ENCODE data around the gene FES.
"Not testable (repeated sequence)": the region's sequence is repeated elsewhere in the genome, so short reads cannot be mapped to it uniquely, and the experiment has no call there.

Gene FES

DNA sequence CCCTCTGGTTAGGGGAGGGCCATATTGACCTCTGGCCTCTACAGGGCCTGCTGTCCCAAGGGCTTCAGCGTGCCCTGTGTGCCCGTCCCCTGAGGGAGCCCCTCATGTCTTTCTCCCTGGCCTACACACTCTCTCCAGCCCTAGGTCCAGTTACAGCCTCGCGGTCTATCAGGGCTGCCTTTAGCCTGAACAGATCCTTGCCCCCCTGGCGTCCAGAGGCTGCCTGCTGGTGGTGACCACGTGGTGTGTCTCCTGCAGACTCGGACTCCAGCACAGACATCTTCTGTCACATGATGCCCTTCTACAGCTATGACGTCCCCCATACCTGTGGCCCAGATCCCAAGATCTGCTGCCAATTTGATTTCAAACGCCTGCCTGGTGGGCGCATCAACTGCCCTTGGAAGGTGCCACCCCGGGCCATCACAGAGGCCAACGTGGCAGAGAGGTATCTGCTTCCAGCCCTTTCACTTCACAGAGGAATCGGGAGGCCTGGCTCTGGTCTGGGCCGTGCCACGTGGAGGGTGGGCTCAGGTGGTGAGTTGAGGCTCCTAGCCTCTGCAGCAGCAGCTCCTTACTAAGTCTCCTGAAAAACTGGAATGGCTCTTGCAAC, 22.9 kb downstream of the FES start:
- DNase-seq (ENCODE audit: insufficient read length, low spot score) (no peak), FAIRE-seq (no peak)

DNA sequence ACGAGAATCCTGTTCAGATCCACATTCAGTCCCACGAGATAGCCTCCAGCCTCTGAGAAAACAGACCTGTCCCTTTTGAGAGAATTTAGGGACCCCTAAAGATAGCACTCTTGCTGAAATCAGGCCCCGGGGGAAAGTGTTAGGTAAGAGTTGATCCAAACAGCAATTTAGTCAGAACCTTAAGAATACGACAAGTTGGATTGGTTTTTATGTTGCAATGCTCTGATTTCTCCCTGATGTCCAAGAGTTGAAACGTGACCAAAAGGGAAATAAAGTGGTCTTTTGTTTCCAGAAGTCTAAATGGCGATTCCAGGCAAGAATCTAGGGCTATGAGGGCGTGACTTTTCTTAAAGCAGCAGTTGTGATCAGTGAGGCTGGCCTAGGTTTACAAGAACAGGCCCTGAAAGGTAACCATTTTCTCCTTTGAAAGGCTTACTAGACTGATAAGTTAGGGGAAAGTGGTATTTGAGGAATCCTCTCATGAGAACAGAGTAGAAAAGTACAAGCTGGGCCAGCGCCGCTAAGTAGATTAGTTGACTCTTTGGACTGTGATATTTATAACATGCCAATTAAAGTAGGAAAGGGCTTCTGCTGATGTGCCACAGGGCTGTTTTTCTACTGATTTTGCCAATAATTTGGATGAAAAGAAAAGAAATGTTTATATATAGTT, 23.7 kb downstream of the FES start:
- FAIRE-seq (no peak), DNase-seq (ENCODE audit: insufficient read length, low spot score) (no peak)

DNA sequence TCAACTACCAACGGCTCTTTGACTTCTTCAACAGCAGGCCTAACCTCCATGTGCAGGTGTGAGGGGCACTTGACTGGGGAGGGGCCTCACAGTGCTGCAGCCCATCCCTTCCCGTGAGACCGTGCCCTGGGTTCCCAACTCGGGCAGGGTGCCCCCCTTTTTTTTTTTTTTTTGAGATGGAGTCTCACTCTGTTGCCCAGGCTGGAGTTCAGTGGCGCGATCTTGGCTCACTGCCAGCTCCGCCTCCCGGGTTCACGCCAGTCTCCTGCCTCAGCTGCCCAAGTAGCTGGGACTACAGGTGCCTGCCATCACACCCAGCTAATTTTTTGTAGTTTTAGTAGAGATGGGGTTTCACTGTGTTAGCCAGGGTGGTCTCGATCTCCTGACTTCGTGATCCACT, 25.1 kb downstream of the FES start:
- not testable (repeated sequence) for FAIRE-seq; DNase-seq (ENCODE audit: insufficient read length, low spot score)

DNA sequence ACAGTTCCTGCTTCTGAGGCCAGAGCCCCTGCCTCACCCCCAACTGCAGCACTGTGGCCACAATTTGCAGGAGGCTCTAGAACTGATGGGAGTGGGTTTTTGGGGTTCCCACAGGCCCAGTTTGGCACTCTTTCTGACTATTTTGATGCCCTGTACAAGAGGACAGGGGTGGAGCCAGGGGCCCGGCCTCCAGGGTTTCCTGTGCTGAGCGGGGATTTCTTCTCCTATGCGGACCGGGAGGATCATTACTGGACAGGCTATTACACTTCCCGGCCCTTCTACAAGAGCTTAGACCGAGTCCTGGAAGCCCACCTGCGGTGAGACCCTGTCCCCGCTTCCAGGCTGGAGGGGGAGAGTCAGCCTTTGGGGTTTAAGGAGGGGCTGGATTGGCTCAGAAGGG, 25.7 kb downstream of the FES start:
- no peak for FAIRE-seq
- no peak for DNase-seq (ENCODE audit: insufficient read length, low spot score)

DNA sequence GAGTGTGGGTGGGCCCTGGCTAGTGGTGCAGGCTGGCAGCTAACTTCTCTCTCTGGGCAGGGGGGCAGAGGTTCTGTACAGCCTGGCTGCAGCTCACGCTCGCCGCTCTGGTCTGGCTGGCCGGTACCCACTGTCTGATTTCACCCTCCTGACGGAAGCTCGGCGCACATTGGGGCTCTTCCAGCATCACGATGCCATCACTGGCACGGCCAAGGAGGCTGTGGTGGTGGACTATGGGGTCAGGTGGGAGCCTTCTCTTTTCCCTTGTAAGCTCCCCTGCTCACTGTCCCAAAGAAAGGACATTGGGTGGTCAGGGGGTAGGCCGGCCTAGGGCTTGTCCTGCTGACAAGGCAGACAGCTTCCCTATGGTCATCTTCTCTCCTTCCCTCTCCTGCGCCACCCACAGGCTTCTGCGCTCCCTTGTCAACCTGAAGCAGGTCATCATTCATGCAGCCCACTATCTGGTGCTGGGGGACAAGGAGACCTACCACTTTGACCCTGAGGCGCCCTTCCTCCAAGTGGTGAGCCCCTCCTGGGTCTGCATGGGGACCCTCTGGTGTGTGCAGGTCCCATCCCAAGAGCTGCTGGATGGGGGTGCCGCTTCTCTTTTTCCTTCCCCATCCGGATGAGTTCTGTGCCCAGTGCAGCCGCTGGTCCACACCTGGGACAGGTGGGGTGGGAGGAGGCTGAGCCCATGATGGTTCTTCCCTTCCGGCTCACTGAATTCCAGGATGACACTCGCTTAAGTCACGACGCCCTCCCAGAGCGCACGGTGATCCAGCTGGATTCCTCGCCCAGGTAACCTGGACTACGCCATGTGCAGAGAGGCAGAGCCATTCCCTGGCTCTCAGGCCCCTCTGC, 26.4 kb downstream of the FES start:
- no peak for DNase-seq (ENCODE audit: insufficient read length, low spot score)
- FAIRE-seq = no peak

DNA sequence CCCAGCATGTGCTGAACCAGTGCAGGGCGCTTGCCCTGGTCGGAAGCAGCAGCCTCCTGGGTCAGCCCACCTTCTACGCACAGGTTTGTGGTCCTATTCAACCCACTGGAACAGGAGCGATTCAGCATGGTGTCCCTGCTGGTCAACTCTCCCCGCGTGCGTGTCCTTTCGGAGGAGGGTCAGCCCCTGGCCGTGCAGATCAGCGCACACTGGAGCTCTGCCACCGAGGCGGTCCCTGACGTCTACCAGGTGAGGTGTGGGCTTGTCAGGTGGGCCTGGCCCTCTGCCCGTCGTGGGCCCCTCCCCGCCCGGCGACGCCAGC, 27.0 kb downstream of the FES start:
- DNase-seq (ENCODE audit: insufficient read length, low spot score) = no peak
- FAIRE-seq = no peak

DNA sequence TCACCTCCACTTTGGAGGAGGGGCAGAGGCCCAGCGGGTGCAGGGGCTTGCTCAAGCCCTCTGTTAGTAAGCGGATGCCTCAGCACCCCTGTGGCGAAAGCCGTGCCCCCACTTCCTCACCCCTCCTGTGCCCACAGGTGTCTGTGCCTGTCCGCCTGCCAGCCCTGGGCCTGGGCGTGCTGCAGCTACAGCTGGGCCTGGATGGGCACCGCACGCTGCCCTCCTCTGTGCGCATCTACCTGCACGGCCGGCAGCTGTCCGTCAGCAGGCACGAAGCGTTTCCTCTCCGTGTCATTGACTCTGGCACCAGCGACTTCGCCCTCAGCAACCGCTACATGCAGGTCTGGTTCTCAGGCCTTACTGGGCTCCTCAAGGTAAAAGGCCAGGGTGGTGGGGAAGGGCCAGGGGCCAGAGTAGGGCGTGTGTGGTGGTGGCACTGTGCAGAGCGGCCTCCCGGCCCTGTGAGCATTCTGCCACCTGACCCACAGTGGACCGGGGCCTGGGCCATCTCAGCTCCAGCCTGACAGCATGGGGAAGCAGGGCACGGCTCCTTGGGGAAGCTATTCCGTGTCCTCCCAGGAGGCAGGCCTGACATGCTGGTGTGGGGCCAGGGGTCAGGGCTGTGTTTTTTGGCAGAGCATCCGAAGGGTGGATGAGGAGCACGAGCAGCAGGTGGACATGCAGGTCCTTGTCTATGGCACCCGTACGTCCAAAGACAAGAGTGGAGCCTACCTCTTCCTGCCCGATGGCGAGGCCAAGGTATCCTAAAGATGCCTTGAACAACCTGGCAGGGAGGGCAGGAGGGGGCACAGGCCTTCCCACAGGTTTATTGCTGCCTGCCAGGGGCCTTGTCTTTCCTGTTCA, 27.8 kb downstream of the FES start:
- DNase-seq (ENCODE audit: insufficient read length, low spot score) = no peak
- FAIRE-seq = no peak

DNA sequence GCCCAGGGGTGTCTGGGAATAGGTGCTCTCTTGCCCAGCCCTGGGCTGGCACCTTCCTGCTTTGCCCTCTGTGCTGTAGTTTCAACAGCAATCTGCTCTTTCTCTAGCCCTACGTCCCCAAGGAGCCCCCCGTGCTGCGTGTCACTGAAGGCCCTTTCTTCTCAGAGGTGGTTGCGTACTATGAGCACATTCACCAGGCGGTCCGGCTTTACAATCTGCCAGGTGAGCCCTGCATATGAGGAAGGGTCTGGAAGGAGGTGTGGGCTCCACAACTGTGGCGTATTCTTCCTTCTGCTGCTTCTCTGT, 28.4 kb downstream of the FES start:
- no peak for FAIRE-seq

DNA sequence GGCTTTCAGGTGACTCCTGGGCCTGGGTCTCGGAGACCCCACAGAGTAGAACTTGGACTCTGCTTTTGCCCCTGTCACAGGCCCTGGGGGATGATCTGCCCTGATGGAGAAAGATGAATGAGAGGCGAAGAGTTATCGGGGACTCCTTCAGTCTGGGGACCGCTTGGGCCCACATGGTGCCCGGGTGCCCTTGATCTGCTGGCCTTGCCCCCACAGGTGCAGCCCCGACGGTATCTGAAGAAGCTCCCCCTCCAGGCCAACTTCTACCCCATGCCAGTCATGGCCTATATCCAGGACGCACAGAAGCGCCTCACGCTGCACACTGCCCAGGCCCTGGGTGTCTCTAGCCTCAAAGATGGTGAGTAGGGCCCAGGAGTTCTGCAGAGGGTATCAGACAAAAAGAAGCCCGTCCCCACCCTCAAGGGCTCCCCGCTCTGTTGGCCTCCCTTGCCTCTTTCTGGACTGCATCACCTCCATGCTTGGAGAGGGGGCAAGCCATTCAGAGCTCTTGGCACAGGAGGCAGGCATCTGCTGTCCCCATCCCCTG, 29.2 kb downstream of the FES start:
- DNase-seq (ENCODE audit: insufficient read length, low spot score) (no peak), FAIRE-seq (no peak)

More for the DNA sequence above, 28.4 kb downstream of the FES start:
- no peak for DNase-seq (ENCODE audit: insufficient read length, low spot score)

DNA sequence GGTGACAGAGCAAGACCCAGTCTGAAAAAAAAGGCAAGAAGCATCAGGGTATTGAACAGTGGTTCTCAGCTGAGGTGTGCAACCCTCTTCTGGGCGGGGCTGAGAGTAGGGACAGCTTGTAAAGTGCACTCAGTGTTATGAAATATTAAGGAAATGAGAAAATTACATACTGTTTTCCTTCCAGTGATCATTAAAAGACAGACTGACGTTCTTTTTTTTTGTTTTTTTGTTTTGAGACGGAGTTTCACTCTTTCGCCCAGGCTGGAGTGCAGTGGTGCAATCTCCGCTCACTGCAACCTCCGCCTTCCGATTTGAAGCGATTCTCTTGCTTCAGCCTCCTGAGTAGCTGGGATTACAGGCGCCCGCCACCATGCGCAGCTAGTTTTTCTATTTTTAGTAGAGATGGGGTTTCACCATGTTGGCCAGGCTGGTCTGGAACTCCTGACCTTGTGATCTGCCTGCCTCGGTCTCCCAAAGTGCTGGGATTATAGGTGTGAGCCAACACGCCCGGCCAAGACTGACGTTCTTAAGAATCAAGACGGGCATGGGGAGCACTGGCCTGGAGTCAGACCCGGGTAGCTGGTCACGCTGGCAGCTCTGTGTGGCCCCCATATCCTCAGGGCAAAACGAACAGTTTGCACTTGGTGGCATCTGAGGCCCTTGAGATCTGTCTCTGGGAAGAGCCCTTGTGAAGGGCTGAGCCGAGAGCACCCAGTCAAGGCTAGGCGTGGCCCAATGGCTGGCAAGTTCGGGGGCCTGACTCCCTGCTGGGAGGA, 30.2 kb downstream of the FES start:
- no peak for DNase-seq (ENCODE audit: insufficient read length, low spot score)
- FAIRE-seq = no peak

DNA sequence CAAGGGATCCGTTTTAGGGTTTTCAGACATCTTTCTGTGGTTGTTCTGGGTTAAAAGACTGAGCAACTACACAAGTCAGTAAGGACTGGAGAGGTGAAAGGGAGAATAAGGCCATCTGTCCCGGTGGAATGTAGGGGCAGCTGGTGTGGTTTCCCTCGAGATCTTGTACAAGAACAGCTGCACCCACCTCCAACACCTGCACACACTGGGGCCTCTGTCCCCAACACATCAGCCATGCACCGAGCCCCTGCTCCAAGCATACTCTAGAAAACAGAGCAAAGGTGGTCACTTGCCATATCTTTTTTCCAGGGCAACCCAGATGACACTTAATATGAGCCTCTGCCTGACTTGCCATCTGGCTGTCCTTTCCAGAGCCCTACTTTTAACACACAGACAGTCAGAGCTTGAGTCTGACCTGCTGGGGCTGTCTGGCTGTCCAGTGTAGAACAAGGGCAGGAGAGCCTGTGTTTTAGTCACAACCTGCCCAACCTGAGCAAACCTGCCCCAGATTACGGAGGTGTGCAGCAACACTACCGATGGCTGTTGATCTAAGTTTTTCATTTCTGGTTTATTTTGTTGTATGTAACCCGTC, 31.0 kb downstream of the FES start:
- no peak for FAIRE-seq
- DNase-seq (ENCODE audit: insufficient read length, low spot score) = no peak

DNA sequence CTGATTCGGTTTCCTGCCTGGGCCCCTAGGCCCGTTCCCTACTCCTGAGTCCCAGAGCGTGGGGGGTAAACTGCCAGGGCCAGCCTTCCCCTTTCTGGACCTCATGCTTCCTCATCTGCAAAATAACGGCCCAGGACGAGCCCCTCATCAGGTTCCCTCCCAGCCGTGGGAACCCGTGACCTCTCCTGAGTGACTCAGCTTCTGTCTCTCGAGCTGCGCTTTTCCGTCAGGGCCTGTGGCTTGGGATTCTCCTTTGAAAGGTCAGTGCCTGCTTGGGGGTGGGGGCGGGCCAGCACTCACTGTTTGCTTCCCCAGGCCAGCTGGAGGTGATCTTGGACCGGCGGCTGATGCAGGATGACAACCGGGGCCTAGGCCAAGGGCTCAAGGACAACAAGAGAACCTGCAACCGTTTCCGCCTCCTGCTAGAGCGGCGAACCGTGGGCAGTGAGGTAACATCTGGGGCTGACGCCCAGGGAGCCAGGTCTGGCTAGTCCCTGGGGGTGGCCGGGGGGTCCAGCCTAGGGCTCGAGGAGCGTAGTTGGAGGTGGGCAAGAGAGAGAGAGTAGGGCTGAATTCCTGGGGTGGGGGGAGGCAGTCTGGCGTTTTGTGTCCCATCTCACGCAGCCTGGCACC, 31.6 kb downstream of the FES start:
- DNase-seq (ENCODE audit: insufficient read length, low spot score) = no peak
- no peak for FAIRE-seq

DNA sequence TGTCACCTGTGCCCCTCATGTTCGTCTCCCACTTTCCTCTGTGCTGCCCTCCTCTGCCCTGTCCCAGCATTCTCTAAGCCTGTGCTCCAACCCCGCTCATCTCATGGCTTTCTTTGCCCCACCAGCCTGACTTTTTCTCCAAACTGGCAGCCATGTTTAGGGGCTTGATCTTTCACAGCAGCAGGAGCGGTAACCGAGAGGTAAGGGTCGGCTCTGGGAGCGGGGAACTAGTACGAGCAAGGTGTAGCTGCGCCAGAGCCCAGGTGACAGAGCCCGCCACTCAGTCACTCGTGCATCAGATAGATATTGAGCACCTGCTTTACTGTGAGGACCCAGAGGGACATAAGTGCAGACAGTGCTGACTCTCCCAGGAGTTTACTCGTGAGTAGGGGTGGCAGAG, 32.2 kb downstream of the FES start:
- FAIRE-seq (no peak), DNase-seq (ENCODE audit: insufficient read length, low spot score) (no peak)

DNA sequence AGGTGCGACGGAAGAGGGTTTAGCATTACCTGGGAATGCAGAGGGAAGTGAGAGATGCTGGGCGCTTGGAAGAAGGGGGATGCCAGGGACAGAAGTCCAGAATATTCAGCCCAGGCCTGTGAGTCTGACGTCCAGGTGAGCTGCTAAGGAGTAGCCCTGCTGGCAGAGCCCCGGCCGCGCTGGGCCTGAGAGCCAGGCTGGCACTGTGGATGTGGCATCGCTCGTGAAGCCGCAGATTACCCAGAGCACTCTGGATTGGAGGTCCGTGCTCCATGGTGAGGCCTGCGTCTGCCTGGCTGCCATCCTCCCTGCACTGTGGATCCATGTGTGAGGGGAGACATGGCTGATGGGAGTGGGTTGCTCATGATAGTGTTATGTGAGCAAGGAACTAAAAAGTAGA, 33.3 kb downstream of the FES start:
- DNase-seq (ENCODE audit: insufficient read length, low spot score) = no peak

DNA sequence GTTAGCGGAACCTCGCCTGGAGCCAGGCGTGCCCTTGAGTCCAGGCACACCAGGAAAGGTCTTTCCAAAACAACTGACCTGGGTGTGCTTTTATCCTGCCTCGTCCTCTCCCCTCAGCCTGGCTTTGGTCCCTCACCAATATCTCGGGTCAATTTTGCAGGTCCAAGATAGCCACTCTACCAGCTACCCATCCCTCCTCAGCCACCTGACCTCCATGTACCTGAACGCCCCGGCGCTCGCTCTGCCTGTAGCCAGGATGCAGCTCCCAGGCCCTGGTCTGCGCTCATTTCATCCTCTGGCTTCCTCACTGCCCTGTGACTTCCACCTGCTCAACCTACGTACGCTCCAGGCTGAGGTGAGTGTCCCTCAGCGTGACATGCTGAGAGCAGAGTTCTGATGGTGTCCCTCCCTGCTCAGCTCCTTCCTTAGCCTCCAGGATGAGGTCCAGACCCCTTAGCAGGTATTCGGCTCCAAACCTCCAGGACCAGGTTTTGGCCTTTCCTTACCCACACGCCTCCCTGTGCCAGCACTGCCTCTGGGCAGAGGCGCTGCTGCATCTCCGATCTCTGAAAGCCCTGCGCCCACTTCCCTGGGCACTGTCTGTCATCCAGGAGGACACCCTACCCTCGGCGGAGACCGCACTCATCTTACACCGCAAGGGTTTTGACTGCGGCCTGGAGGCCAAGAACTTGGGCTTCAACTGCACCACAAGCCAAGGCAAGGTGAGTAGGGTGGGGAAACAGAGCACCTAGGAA, 33.9 kb downstream of the FES start:
- FAIRE-seq = peak; percentile 54
- no peak for DNase-seq (ENCODE audit: insufficient read length, low spot score)

More for the DNA sequence above, 33.3 kb downstream of the FES start:
- FAIRE-seq = peak; percentile 16

DNA sequence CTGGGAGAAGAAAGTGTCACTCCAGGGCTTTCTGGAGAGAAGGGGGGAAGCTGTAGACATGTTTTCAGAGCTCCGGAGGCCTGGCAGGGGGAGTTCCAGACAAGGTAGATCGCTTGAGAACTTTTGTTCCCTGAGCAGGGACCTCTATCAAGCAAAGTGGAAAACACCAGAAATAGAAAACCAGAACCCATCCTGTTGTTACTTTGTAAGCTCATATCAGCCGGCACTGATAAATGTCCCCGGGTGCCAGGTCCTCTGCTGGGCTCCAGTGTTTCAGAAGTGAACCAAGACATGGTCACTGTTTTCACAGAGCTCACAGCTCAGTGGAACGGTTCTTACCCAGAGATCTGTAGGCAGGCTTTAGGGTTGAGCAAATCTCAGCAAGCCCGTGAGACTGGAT, 34.5 kb downstream of the FES start:
- DNase-seq (ENCODE audit: insufficient read length, low spot score) = no peak
- FAIRE-seq = no peak

DNA sequence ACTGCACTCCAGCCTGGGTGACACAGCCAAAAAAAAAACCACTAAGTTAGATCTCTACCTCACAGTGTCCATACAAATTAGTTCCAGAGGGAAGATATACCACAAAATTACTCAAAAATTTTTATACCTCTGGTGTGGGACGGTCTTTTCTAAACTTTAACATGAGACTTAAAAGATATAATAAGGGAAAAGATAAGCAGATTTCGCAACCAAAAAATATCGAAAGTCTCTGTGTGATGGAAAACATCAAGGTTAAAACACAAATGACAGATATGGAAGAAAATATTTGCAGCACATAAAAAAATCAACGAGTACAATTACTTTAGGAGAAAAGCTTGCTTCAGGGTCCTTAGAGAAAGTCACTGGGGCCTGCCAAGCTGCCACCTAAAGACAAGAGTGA, 37.6 kb downstream of the FES start:
- FAIRE-seq (no peak), DNase-seq (ENCODE audit: insufficient read length, low spot score) (no peak)

DNA sequence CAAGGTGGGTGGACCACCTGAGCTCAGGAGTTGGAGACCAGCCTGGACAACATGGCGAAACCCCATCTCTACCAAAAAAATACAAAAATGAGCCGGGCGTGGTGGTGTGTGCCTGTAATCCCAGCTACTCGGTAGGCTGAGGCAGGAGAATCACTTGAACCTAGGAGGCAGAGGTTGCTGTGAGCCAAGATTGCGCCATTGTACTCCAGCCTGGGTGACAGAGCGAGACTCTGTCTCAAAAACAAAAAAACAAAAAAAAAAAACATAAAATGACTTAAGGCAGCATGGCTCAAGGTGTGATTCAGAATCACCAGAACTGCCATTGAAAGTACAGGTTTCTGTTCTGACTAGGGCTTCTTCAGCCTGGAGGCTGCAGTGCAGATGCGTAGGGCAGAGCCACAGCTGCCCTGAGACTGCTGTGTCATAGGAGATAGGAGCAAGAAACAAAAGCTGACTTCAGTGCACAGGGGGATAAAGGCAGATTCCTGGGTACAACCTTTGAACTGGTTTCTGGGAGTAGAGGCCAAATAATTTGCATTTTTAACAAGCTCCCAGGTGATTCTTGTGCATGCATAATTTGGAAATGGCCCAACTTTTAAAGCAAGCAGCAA, 38.5 kb downstream of the FES start:
- not testable (repeated sequence) for FAIRE-seq; DNase-seq (ENCODE audit: insufficient read length, low spot score)
